Measurements from ENCODE around the gene OR6B2.

The OR6B2 gene

GRCh38 chr2:240002983-240003382 lies 27.2 kb downstream of the OR6B2 start:
- ChIA-PET POLR2A (no interaction called here), CTCF (interaction anchor here (1.4 to 8.9 kb wide), 2 partner anchors 11 to 17 kb away, joined by 5 to 87 read pairs; no protein-coding TSS in a partner anchor)
- DNase-seq (ENCODE audit: low read depth, low spot score), result no peak
- TF ChIP-seq CTCF (IDR thresholded peaks at IDR 0.05; ENCODE audit: insufficient read depth, low read length, missing control alignments), result no peak
- H3K4me3 ChIP-seq (ENCODE audit: low read depth, low read length), result no peak overlapping the region

- CTCF ChIA-PET, result interaction anchor here (1.0 to 2.8 kb wide), 5 partner anchors 8 to 21 kb away, joined by 3 to 16 read pairs (median 9); no protein-coding TSS in a partner anchor
- no peak for TF ChIP-seq CTCF (IDR thresholded peaks at IDR 0.05; ENCODE audit: insufficient read depth, low read length, missing control alignments)
- POLR2A ChIA-PET, result no interaction called here
- DNase-seq (ENCODE audit: low read depth, low spot score), result no peak
- H3K4me3 ChIP-seq (ENCODE audit: low read depth, low read length), result no peak overlapping the region
These were observed 29.6 kb downstream of the OR6B2 start for GRCh38 chr2:240000671-240001070.

GRCh38 chr2:239997686-239998409 lies 32.4 kb downstream of the OR6B2 start:
- ChIA-PET POLR2A (no interaction called here), CTCF (interaction anchor here (2.3 kb wide), 1 partner anchor 23 kb away, joined by 10 read pairs; no protein-coding TSS in a partner anchor)
- DNase-seq (ENCODE audit: low read depth, low spot score), result no peak
- no peak overlapping the region for H3K4me3 ChIP-seq (ENCODE audit: low read depth, low read length)
- no peak for TF ChIP-seq CTCF (IDR thresholded peaks at IDR 0.05; ENCODE audit: insufficient read depth, low read length, missing control alignments)

GRCh38 chr2:239994086-239994485 lies 36.1 kb downstream of the OR6B2 start:
- CTCF ChIA-PET, result interaction anchor here (1.1 to 6.5 kb wide), 8 partner anchors 11 to 957 kb away, joined by 3 to 87 read pairs (median 4); no protein-coding TSS in a partner anchor

GRCh38 chr2:239993291-239993690 lies 36.9 kb downstream of the OR6B2 start:
- ChIA-PET CTCF (interaction anchor here (1.2 to 6.5 kb wide), 10 partner anchors 8 to 957 kb away, joined by 3 to 87 read pairs (median 8); no protein-coding TSS in a partner anchor), POLR2A (no interaction called here)
- DNase-seq (ENCODE audit: low read depth, low spot score), result no peak

More at GRCh38 chr2:239994086-239994485, 36.1 kb downstream of the OR6B2 start:
- no peak for DNase-seq (ENCODE audit: low read depth, low spot score)
- POLR2A ChIA-PET, result no interaction called here
- TF ChIP-seq CTCF (IDR thresholded peaks at IDR 0.05; ENCODE audit: insufficient read depth, low read length, missing control alignments), result no peak
- H3K4me3 ChIP-seq (ENCODE audit: low read depth, low read length), result no peak overlapping the region

More at GRCh38 chr2:239993291-239993690, 36.9 kb downstream of the OR6B2 start:
- TF ChIP-seq CTCF (IDR thresholded peaks at IDR 0.05; ENCODE audit: insufficient read depth, low read length, missing control alignments), result no peak
- no peak overlapping the region for H3K4me3 ChIP-seq (ENCODE audit: low read depth, low read length)
